ELF-1 (cell line): ENCODE results near the gene PET100.

Experiments used
- DNase-seq: peaks from one replicate; pipeline ENCODE4 v3.0.0-alpha.2; 2016; ENCODE audit warnings: low read depth, low spot score

The PET100 gene

DNA sequence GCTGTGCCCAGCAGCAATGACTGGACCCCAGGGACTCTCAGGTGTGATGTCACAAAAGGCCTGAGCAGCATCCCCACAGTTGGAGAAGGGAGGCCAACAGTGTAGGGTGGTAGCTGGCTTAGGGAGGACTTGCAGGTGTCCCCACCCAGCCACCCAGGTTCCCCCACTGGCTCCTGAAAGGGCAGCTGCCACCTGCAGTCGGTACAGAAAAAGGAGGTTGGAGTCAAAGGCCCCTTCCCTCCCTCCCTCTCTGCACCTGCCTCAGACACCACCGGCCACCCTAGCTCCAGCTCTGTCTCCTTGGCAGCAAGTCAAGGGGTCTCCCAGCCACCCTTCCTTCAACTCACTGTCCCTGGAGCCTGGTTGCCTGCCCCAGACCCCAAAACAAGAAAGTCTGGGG lies 4.1 kb downstream of the PET100 start, which contains the start of gene PCP2:
Gene PCP2, minus strand, starts transcription at position 22 of the 400 bp plus-strand sequence. CDS start 262 bp downstream, outside the sequence.
- DNase-seq = no peak

DNA sequence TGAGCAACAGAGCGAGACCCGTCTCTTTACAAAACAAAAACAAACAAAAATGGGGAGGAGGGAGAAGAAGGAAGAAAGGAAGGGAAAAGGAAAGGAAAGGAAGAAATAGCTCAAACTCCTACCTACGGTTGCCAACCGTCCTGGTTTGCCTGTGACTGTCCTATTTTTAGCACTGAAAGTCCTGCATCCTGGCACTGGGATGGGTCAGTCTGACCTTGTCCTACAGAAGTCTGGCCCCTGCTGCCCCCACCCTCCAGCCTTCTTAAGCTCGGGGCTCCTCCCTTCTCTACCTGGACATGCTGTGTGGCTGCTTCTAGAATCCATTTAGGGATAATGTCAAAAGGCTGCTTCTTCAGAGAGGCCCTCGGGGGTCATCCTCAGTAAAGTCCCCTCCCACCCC lies 6.1 kb downstream of the PET100 start:
- DNase-seq = no peak

DNA sequence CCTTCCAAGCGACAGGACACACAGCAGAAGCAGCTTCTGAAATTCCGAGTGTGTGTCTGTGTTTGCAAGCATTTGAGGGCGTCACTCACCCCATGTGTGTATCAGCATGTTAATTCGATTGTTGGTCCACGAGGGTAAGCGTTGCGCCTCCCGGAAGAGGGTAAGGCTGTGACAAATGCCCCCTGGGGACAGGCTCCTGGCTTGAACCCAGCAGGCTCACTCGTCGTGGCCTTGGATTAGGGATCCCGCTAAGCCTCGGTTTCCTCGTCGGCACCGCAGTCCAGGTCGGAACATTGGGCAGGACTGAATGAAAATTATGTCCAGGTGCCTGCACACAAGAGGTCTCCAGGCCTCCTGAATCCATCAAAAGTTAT lies 6.7 kb downstream of the PET100 start:
- no peak for DNase-seq

DNA sequence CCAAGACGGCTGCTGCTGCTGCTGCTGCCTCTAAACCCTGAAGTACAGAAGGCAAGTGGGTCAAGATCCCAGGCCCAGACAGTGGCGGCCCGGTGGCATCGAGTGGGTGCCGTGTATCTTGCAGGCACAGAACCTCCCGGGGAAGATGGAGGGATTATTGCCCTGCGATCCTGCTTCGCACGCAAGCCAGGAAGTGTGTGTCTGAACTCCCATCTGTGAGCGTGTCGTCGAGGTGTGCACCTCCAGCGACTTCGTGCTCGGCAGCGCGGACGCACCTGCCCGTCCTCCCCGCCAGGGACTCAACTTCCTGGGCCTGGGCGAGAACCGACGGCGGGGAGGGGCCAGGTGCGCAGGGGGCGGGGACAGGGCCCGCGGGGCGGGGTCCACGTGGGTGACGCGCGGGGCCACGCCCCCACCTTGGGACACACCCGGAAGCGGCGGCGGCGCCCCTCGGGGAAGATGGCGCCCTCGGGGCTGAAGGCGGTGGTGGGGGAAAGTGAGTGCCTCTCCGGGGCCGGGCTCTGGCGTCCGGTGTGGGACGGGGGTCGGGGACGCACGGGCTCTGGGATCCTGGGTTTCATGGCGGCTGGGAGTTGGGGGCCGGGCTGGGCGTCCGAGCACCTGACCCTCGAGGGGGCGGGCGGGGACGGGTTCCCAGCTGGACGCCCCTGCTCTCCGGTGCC lies 7.2 kb downstream of the PET100 start, which contains the start of gene STXBP2:
Gene STXBP2, plus strand, starts transcription at position 420 of the 683 bp plus-strand sequence. Its CDS starts 40 bp downstream, at position 460.
- DNase-seq = peak; percentile 56

DNA sequence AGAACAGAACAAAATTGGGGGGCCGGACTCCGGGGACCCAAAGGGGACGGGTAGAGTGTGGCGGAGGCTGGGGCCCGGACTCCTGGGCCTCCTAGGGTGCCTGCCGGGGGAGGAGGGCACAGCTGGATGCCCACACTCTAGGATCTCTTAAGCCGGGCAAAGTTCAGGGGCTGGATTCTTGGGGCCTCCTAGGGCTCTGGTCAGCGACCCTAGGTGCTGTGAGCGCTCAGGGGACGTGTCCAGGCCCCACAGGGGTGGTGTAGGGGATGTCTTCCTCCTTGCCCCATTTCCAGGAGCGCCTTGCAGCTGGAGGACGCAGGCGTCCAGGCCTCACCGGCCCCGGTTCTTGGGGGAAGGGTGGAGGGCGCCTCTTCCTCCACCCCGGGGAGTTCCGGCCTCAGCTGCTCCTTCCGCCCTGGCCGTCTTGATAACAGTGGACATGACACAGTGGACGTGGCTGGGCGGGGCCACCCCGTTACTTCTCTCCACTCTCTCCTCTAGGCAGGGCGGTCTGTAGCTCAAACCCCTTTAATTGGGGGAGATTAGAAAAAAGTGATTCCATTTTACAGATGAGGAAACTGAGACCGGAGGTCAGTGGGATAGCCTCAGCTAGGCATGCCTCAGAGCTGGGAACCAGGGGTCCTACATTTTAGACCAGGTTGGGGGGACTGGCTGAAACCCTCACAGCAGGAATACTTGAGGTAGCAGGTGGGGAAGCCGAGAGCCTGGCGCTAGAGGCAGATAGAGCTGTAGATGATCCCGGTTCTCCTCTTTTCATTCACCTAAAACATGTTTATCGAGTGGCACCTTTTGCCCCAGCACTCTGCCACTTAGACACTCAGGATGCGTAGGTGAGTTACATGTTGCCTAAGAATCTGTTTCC lies 8.0 kb downstream of the PET100 start:
- DNase-seq = peak; percentile 22

DNA sequence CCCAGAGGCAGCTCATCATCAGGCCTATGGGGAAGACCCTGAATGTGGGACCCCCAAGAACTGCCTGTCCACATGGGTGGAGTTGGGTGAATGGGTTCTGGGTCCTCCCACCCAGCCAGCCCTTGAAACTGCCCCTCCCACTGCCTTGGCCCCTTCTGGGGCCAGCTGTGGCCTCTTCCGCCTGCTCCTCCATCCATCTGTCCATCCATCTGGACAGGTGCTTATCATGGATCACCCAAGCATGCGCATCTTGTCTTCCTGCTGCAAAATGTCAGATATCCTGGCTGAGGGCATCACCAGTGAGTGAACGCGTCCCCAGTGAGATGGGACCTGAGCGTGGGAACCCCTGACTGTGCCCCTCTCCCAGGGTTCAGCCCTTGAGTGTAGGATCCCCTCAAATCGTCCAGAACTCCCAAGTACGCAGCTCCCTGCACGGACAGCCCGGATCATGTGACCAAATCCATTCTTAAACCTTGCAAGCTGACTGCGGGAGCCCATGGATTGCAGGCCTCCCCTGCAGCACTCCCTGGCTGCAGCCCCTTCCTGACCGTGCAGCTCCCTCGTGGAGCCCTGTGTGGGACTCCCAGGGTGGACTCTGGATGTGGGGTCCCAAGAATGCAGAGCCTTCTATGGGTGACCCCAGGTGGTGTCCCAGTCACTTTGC lies 9.3 kb downstream of the PET100 start:
- DNase-seq = no peak

DNA sequence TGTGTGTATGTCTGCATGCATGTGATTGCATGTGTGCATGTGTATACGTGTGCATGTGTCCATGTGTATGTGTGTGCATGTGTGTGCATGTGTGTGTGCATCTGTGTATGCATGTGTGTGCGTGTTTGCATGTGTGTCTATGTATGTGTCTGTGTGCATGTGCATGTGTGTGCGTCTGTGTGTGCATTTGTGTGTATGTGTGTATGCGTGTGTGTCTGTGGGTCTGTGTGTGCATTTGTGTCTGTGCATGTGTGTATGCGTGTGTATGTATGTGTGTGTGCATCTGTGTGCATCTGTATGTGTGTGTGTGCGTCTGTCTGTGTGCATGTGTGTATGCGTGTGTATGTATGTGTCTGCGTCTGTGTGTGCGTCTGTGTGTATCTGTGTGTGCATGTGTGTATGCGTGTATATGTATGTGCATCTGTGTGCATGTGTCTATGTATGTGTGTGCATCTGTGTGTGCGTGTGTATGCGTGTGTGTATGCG lies 10.3 kb downstream of the PET100 start:
- no peak for DNase-seq

DNA sequence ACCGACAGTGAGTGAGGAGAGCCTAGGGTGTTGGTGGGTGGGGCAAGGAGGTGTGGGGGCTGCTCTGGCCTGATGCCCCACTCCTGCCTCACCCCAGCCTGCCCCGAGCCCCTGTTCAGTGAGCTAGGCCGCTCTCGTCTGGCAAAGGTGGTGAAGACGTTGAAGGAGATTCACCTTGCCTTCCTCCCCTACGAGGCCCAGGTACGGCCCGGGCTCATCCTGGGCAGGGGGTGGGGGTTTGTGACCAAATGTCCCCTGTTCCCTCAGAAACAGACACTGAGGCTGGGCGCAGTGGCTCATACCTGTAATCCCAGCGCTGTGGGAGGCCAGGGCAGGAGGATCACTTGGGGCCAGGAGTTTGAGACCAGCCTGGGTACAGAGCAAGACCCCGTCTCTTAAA lies 11.2 kb downstream of the PET100 start:
- no peak for DNase-seq

DNA sequence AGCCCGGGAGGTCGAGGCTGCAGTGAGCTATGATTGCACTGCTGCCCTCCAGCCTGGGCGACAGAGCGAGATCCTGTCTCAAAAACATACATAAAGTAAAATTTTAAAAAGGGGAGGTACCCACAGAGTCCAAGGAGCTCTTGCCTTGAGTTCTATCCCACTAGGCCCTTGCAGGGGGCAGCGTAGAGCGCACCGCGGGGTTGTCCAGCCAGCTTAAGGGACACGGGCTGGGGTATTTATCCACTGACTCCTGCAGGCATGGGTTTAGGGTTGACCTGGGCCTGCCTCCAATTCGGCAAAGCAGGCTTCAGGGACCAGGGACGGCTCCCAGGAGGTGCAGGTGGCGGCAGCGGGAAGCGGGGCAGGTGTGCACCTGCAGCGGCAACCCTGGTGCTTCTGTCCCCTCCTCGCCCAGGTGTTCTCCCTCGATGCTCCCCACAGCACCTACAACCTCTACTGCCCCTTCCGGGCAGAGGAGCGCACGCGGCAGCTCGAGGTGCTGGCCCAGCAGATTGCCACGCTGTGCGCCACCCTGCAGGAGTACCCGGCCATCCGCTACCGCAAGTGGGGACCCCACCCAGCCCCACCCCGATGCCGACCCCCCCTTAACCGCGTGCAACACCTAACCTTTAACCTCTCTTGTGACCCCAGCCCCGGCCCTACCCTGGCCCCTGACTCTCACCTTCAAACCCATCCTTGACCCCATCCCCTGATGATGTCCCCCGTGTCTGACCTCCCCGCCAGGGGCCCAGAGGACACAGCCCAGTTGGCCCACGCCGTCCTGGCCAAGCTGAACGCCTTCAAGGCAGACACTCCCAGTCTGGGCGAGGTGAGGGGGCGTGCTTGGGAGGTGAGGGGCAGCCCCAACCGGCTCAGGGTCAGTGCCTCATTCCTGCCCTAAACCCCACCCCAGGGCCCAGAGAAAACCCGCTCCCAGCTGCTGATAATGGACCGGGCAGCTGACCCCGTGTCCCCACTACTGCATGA lies 12.0 kb downstream of the PET100 start:
- DNase-seq = no peak

DNA sequence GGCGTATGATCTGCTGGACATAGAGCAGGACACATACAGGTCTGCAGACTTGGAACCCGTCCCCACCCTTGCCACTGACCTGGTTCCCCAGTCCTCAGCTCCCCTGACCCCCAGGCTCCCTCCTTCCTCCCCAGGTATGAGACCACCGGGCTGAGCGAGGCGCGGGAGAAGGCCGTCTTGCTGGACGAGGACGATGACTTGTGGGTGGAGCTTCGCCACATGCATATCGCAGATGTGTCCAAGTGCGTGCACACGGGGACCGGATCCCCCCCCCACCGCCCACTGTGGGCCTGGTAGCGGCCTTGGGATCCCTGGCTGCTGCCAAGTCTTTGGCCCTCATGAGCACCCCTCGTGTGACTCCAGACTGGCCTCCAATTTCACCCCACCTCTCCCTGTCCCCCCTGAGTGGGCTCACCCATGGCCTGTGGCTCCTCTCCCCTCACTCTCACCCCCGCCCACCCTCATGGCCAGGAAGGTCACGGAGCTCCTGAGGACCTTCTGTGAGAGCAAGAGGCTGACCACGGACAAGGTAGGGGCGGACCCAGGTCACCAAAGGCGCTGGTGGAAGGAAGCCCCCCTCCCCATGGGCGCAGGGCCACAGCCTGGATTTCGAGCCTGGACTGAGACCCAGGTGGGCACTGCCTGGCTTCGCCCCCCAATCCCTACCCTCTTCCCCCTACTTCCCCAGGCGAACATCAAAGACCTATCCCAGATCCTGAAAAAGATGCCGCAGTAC lies 12.9 kb downstream of the PET100 start:
- DNase-seq = no peak

DNA sequence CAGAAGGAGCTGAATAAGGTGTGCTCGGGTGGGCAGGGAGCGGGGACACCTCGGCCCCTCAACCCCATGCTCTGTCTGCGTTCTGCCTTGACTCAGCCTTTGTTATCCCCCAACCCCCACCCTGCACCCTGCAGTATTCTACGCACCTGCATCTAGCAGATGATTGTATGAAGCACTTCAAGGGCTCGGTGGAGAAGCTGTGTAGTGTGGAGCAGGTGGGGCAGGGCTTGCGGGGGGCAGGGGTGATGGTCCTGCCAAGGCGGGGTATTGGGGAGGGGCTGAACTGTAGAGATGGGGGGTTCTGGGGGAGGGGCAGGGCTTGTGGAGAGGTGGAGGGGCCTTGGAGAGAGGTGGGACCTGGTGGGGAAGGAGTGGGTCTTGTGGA lies 13.4 kb downstream of the PET100 start:
- DNase-seq = no peak

DNA sequence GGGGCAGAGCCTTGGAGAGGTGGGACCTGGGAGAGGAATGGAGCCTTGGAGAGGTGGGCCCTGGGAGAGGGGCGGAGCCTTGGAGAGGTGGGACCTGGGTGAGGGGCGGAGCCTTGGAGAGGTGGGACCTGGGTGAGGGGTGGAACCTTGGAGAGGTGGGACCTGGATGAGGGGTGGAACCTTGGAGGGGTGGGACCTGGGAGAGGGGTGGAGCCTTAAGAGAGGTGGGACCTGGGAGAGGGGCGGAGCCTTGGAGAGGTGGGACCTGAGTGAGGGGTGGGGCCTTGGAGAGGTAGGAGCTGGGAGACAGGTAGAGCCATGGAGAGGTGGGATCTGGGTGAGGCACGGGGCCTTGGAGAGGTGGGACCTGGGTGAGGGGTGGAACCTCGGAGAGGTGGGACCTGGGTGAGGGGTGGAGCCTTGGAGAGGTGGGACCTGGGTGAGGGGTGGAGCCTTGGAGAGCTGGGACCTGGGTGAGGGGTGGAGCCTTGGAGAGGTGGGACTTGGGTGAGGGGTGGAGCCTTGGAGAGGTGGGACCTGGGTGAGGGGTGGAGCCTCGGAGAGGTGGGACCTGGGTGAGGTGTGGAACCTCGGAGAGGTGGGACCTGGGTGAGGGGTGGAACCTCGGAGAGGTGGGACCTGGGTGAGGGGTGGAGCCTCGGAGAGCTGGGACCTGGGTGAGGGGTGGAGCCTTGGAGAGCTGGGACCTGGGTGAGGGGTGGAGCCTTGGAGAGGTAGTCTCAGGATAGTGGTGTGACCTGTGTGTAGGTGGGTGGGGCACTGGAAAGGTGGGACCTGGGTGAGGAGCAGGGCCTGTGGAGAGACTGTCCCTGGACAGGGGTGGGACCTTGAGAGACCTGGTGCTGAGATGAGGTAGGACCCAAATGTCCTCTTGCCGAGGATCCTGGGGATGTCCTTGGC lies 14.3 kb downstream of the PET100 start:
- DNase-seq = peak; percentile 81

DNA sequence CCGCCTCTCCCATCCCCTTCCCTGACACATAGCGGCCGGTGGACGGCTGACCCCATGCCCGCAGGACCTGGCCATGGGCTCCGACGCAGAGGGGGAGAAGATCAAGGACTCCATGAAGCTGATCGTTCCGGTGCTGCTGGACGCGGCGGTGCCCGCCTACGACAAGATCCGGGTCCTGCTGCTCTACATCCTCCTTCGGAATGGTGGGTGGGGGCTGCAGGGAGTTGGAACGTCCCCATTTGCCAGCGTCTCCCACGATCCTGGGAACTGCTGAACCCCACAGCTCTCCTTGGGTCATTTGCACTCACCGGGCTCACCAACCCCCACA lies 14.9 kb downstream of the PET100 start:
- no peak for DNase-seq

DNA sequence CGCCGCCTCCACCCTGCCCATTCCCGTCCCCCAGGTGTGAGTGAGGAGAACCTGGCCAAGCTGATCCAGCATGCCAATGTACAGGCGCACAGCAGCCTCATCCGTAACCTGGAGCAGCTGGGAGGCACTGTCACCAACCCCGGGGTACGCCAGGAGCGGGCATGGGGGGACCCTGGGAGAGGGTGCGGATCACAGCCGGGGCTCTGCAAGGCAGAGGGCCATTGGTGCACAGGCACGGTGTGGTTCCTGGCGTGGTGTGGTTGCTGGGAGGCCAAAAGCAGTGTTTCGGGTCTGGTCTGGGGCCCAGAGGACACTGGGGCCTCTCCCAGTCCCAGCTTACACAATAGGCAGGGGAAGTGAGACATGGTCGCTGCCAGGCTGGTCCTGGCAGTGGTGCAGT lies 15.6 kb downstream of the PET100 start:
- DNase-seq = no peak

DNA sequence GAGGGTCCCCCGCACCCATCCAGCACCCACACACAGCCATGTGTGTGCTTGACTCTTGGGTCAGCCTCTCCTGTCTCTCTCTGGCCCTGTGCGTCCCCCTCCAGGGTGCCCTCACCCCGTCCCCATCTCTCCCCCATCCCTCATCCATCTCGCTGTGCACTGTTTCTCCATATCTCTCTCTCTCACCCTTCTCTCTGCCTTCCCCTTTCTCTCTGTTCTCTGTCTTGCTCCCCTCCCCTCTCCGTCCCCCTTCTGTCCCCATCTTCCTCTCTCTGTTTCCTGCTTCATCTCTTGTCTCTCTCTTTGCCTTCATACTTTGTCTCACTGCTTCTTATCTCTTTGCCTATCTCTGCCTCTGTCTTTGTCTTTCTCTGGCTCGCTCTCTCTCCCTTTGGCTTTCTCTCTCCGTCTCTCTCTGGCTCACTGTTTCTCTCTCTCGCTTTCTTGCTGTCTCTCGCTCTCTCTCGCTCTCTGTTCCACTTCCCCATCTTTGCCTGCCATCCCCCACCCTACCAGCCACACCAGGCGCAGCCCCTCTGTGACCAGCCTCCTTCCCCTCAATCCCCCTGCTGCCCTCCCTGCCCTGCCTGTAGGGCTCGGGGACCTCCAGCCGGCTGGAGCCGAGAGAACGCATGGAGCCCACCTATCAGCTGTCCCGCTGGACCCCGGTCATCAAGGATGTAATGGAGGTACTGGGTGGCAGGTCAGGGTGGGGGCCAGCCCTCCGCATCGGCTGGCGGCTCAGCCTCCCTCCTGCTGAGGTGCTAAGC lies 16.2 kb downstream of the PET100 start:
- no peak for DNase-seq

DNA sequence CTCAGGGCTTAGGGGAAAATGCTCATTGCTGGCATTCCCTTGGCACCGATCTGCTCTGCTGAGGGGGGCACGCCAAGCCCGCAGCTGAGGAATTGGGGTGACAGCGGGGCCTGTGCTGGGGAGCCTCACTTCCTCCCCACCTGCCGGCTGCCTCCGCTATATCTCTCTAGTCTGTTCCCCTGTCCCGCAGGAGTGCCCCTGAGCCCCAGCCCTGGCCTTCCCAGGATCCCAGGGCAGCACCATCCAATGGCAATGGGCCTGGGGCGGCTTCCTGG lies 16.8 kb downstream of the PET100 start:
- DNase-seq = no peak

DNA sequence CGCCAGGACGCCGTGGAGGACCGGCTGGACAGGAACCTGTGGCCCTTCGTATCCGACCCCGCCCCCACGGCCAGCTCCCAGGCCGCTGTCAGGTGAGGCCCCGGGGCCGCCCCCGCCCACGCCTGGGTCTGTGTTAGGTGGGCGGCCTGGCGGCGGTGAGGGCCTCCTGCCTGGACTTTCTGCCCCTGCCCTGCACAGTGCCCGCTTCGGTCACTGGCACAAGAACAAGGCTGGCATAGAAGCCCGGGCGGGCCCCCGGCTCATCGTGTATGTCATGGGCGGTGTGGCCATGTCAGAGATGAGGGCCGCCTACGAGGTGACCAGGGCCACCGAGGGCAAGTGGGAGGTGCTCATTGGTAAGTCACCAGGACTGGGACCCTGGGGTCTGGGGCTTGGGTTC lies 17.6 kb downstream of the PET100 start:
- no peak for DNase-seq

DNA sequence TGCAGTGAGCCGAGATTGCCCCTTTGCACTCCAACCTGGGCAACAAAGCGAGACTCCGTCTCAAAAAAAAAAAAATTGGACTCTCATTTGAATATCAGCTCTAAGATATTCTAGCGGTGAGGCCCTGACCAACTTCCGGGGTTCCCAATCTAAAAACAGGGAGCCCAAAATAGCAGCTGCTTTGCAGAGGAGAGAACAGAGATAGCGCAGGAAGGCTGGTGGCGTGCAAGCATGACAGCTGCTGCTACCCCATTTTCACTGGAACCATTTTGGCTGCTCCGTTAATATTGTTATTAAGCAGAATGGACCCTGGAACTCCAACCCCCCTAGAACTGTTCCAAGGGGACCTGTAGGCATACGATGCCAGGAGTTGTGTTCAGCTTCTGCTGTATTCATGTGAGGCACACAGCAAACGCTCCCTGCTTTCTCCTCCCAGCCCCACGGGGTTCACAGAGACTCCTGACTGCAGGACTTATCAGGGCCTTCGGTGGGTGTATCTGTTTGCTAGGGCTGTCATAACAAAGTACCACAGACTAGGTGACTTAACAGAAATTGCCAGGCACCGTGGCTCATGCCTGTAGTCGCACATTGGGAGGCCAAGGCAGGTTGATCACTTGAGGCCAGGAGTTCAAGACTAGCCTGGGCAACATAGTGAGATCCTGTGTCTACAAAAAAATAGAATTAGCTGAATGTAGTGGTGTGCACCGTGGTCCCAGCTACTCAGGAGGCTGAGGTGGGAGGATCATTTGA lies 18.8 kb downstream of the PET100 start:
- DNase-seq = no peak
